T1000 (cell line): ENCODE measurements around the gene FAM222A.
A peak's percentile ranks its signal among the peaks of the same experiment; 100 is the strongest.

Experiments used
- DNase-seq: peaks from one replicate; lab custom pipeline; 2025; ENCODE audit warnings: mixed read lengths; lab: John Stamatoyannopoulos, UW

Gene FAM222A

GRCh38 chr12:109773384-109774011 is 59.9 kb downstream of the FAM222A start:
- DNase-seq, result no peak

- DNase-seq, result peak; percentile 42
Observed at GRCh38 chr12:109775172-109775881, 61.7 kb downstream of the FAM222A start.

- DNase-seq, result no peak
Observed at GRCh38 chr12:109776624-109777023, 63.0 kb downstream of the FAM222A start.

- DNase-seq, result peak; percentile 14
Observed at GRCh38 chr12:109777544-109777943, 63.9 kb downstream of the FAM222A start.

GRCh38 chr12:109778684-109779083 is 65.1 kb downstream of the FAM222A start:
- no peak for DNase-seq

- no peak for DNase-seq
Observed at GRCh38 chr12:109779382-109779781, 65.8 kb downstream of the FAM222A start.

GRCh38 chr12:109781668-109782325 is 68.2 kb downstream of the FAM222A start:
- no peak for DNase-seq

- DNase-seq, result no peak
Observed at GRCh38 chr12:109782326-109782703, 68.7 kb downstream of the FAM222A start.

GRCh38 chr12:109783135-109783964 is 69.7 kb downstream of the FAM222A start:
- DNase-seq, result no peak

GRCh38 chr12:109783965-109784244 is 70.3 kb downstream of the FAM222A start:
- no peak for DNase-seq

- DNase-seq, result no peak
Observed at GRCh38 chr12:109785854-109786253, 72.2 kb downstream of the FAM222A start.

GRCh38 chr12:109786799-109787198 is 73.2 kb downstream of the FAM222A start:
- no peak for DNase-seq

- no peak for DNase-seq
Observed at GRCh38 chr12:109789526-109790048, 76.0 kb downstream of the FAM222A start.

- no peak for DNase-seq
Observed at GRCh38 chr12:109792992-109793391, 79.4 kb downstream of the FAM222A start.

- no peak for DNase-seq
Observed at GRCh38 chr12:109793411-109793810, 79.8 kb downstream of the FAM222A start.

- DNase-seq, result no peak
Observed at GRCh38 chr12:109793826-109794501, 80.3 kb downstream of the FAM222A start.

- DNase-seq, result no peak
Observed at GRCh38 chr12:109795023-109795422, 81.4 kb downstream of the FAM222A start.

- no peak for DNase-seq
Observed at GRCh38 chr12:109796057-109796456, 82.4 kb downstream of the FAM222A start.

- no peak for DNase-seq
Observed at GRCh38 chr12:109797905-109798669, 84.5 kb downstream of the FAM222A start.

- DNase-seq, result no peak
Observed at GRCh38 chr12:109798691-109799090, 85.1 kb downstream of the FAM222A start.

- no peak for DNase-seq
Observed at GRCh38 chr12:109800536-109800935, 86.9 kb downstream of the FAM222A start.
